SK-N-SH (cell line): ENCODE results near the gene UBXN6. TPM values are rescaled to one million over a fixed set of nuclear protein-coding genes. Genes with fewer than 3 reads are reported as not detected.

Experiments
- CTCF ChIA-PET: fragments of 300-600, 350-600 bp; formaldehyde crosslinking; extraction: SDS; loops from one replicate; lab custom pipeline; 2021; lab: Yijun Ruan, JAX
- POLR2A ChIA-PET: fragments of 350-600 bp; sonication (Branson Sonifier 250); formaldehyde crosslinking; extraction: SDS; loops from one replicate; lab custom pipeline; 2020; ENCODE audit warnings: antibody characterized with exemption, inconsistent platforms; lab: Yijun Ruan, JAX
- DNase-seq: peaks from one replicate; pipeline ENCODE4 v3.0.0; 2012
- H2AFZ ChIP-seq: fragments of 200-600 bp; sonication (generic); 2 replicates; pipeline ENCODE4 v1.8.1; 2016; ENCODE audit warnings: antibody characterized with exemption, mild to moderate bottlenecking, low read depth
- H3F3A ChIP-seq: fragments of 200-600 bp; sonication (generic); replicated peaks from 2 replicates; pipeline ENCODE3; 2016; ENCODE audit warnings: antibody characterized with exemption, mild to moderate bottlenecking; ENCODE audit not compliant: insufficient read depth
- H3K27ac ChIP-seq, 2 experiments: fragments of 200-500 bp in 1 of 2; fragments of 200-600 bp in 1 of 2; sonication (Bioruptor generic) in 1 of 2; sonication (generic), shearing (Covaris generic) in 1 of 2; 2 replicates each; pipeline versions ENCODE4 v1.5.1 to v1.6.1; 2014 to 2016; ENCODE audit warnings: low read depth in 2 of 2, inconsistent platforms in 1 of 2, low read length in 1 of 2, mild to moderate bottlenecking in 1 of 2, mixed read lengths in 1 of 2
- H3K27me3 ChIP-seq: fragments of 200-600 bp; sonication (generic), shearing (Covaris generic); 2 replicates; pipeline ENCODE4 v1.6.1; 2016; ENCODE audit warnings: mixed run types; ENCODE audit not compliant: insufficient read depth
- H3K36me3 ChIP-seq, 2 experiments: fragments of 200-500 bp in 1 of 2; fragments of 200-600 bp in 1 of 2; sonication (Bioruptor generic) in 1 of 2; sonication (generic) in 1 of 2; replicated peaks in 1 of 2; 2 replicates each; pipeline versions ENCODE3 to v1.5.1; 2014 to 2016; ENCODE audit warnings: low read length in 1 of 2, mild to moderate bottlenecking in 1 of 2; ENCODE audit not compliant: insufficient read depth in 2 of 2, control insufficient read depth in 1 of 2
- H3K4me1 ChIP-seq, 2 experiments: fragments of 200-500 bp in 1 of 2; fragments of 200-600 bp in 1 of 2; sonication (Bioruptor generic) in 1 of 2; sonication (generic), shearing (Covaris generic) in 1 of 2; 2 replicates each; pipeline versions ENCODE4 v1.5.1 to v1.6.1; 2014 to 2016; ENCODE audit warnings: low read depth in 1 of 2, low read length in 1 of 2, mixed run types in 1 of 2; ENCODE audit not compliant: insufficient read depth in 2 of 2, control insufficient read depth in 1 of 2
- H3K4me2 ChIP-seq: fragments of 200-600 bp; sonication (generic), shearing (Covaris generic); 2 replicates; pipeline ENCODE4 v1.6.1; 2017; ENCODE audit warnings: mixed run types
- H3K4me3 ChIP-seq, 2 experiments: fragments of 200-500 bp in 1 of 2; fragments of 200-600 bp in 1 of 2; sonication (Bioruptor generic) in 1 of 2; sonication (generic), shearing (Covaris generic) in 1 of 2; 2 replicates each; pipeline versions ENCODE4 v1.5.1 to v1.8.1; 2014 to 2016; ENCODE audit warnings: low read depth in 2 of 2, inconsistent platforms in 1 of 2, low read length in 1 of 2, mild to moderate bottlenecking in 1 of 2, mixed read lengths in 1 of 2, moderate library complexity in 1 of 2
- H3K79me2 ChIP-seq: fragments of 200-600 bp; sonication (generic); 2 replicates; pipeline ENCODE4 v1.8.1; 2017; ENCODE audit warnings: mild to moderate bottlenecking; ENCODE audit not compliant: insufficient read depth
- H3K9ac ChIP-seq: fragments of 200-600 bp; sonication (generic); 2 replicates; pipeline ENCODE4 v1.6.1; 2017; ENCODE audit warnings: mixed run types
- H3K9me2 ChIP-seq: fragments of 200-600 bp; sonication (generic); 2 replicates; pipeline ENCODE4 v1.6.1; 2017; ENCODE audit warnings: mixed run types
- H3K9me3 ChIP-seq: fragments of 200-600 bp; sonication (generic); 2 replicates; pipeline ENCODE4 v1.6.1; 2017; ENCODE audit warnings: mixed run types, mild to moderate bottlenecking, moderate library complexity
- H4K20me1 ChIP-seq: fragments of 200-600 bp; sonication (generic); 2 replicates; pipeline ENCODE4 v1.6.1; 2017; ENCODE audit warnings: mild to moderate bottlenecking, mixed run types; ENCODE audit not compliant: insufficient read depth
- ELF1 ChIP-seq: IDR thresholded peaks from 2 replicates; pipeline ENCODE4 v1.4.0; 2012
- EP300 ChIP-seq, 2 experiments: IDR thresholded peaks; 2 replicates each; pipeline versions ENCODE4 v1.4.0 to v1.6.1; 2012; ENCODE audit warnings: borderline replicate concordance in 1 of 2, low read depth in 1 of 2, low read length in 1 of 2
- EZH2phosphoT487 ChIP-seq: fragments of 200-600 bp; sonication (generic); IDR thresholded peaks from 2 replicates; pipeline ENCODE4 v1.6.1; 2017; ENCODE audit warnings: low read depth, mixed run types, mild to moderate bottlenecking, antibody characterized with exemption, moderate library complexity, borderline replicate concordance
- FOSL2 ChIP-seq: IDR thresholded peaks from 2 replicates; pipeline ENCODE4 v1.4.0; 2012; ENCODE audit warnings: low read depth, mild to moderate bottlenecking, moderate library complexity, borderline replicate concordance
- FOXJ3 ChIP-seq: sonication (generic); formaldehyde crosslinking; IDR thresholded peaks from 2 replicates; pipeline ENCODE4 v1.5.1; 2020; ENCODE audit warnings: mild to moderate bottlenecking, missing genetic modification reagents
- FOXM1 ChIP-seq: IDR thresholded peaks from 2 replicates; pipeline ENCODE4 v1.4.0; 2012; ENCODE audit warnings: low read depth, mild to moderate bottlenecking
- GATA2 ChIP-seq: sonication (generic); formaldehyde crosslinking; IDR thresholded peaks from 2 replicates; pipeline ENCODE4 v1.5.0; 2020; ENCODE audit warnings: mild to moderate bottlenecking, missing genetic modification reagents
- MXI1 ChIP-seq: IDR thresholded peaks from 2 replicates; pipeline ENCODE4 v1.6.1; 2012; ENCODE audit warnings: mild to moderate bottlenecking, low read depth, low read length, improper control_type of control experiment
- NFIC ChIP-seq: IDR thresholded peaks from 2 replicates; pipeline ENCODE4 v1.4.0; 2012; ENCODE audit warnings: borderline replicate concordance
- NRF1 ChIP-seq: IDR thresholded peaks from 2 replicates; pipeline ENCODE4 v1.6.1; 2012; ENCODE audit warnings: low read depth, mild to moderate bottlenecking, low read length
- POLR2AphosphoS5 ChIP-seq: IDR thresholded peaks from 2 replicates; pipeline ENCODE4 v1.6.1; 2012; ENCODE audit warnings: low read depth, low read length
- RAD21 ChIP-seq: IDR thresholded peaks from 2 replicates; pipeline ENCODE4 v1.6.1; 2012; ENCODE audit warnings: mild to moderate bottlenecking, low read length
- RFX5 ChIP-seq: IDR thresholded peaks from 2 replicates; pipeline ENCODE4 v1.6.1; 2012; ENCODE audit warnings: mild to moderate bottlenecking, improper control_type of control experiment, low read length
- RXRA ChIP-seq: IDR thresholded peaks from 2 replicates; pipeline ENCODE4 v1.4.0; 2012; ENCODE audit warnings: low read depth, mild to moderate bottlenecking, borderline replicate concordance
- SIN3A ChIP-seq: IDR thresholded peaks from 2 replicates; pipeline ENCODE4 v1.6.1; 2012; ENCODE audit warnings: low read depth, mild to moderate bottlenecking, low read length, moderate library complexity, borderline replicate concordance
- SMC3 ChIP-seq: IDR thresholded peaks from 2 replicates; pipeline ENCODE4 v1.6.1; 2012; ENCODE audit warnings: low read depth, low read length, improper control_type of control experiment
- TAF1 ChIP-seq: IDR thresholded peaks from 2 replicates; pipeline ENCODE4 v1.6.1; 2012; ENCODE audit warnings: low read depth, mild to moderate bottlenecking, low read length, moderate library complexity, borderline replicate concordance
- TCF12 ChIP-seq: IDR thresholded peaks from 2 replicates; pipeline ENCODE4 v1.4.0; 2012
- YY1 ChIP-seq: IDR thresholded peaks from 2 replicates; pipeline ENCODE4 v1.4.0; 2012; ENCODE audit warnings: low read depth, mild to moderate bottlenecking
- WGBS: methylation state at CpG from one replicate; pipeline ENCODE4 v1.1.6; 2017; ENCODE audit warnings: low lambda C conversion rate; 5-methylcytosine and 5-hydroxymethylcytosine counted together
- polyA plus RNA-seq, 3 experiments: library from polyadenylated mRNA; depleted of rRNA; stranded (reverse); fragments of >200 nt; gene quantifications; 2 replicates each; pipeline ENCODE4 v1.2.3, GENCODE V29; 2012
- TF ChIP-seq, protein P1 (sequence below): fragments of 150-350 bp; IDR thresholded peaks from 2 replicates; pipeline ENCODE4 v1.6.1; 2016; ENCODE audit warnings: mild to moderate bottlenecking, low read depth, low read length
- TF ChIP-seq, protein P2 (sequence below): IDR thresholded peaks from 2 replicates; pipeline ENCODE4 v1.4.0; 2012; ENCODE audit warnings: low read depth, borderline replicate concordance
- TF ChIP-seq, protein P3 (sequence below): fragments of 150-350 bp; IDR thresholded peaks from 2 replicates; pipeline ENCODE4 v1.6.1; 2017; ENCODE audit warnings: antibody characterized with exemption, low read length, low read depth, borderline replicate concordance

UBXN6 gene
- polyA plus RNA-seq, 1 of the 3 experiments (the other 2 are of a cell fraction), result 110 TPM

DNA sequence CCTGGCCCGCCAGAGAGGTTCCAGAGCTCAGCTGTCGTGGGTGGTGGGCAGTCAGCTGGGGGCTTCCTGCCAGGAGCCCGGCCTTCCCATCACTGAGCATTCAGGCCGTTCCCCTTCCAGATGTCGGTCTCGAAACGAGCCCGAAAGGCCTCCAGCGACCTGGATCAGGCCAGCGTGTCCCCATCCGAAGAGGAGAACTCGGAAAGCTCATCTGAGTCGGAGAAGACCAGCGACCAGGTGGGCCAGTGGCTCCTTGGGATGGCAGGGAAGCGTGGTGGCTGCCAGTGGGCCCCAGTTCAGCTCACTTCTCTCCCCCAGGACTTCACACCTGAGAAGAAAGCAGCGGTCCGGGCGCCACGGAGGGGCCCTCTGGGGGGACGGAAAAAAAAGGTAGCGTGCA is 33.9 kb upstream of the UBXN6 start:
- Histone ChIP-seq H3K4me2 (no peak overlapping the region), H3K27me3 (no peaks in the 10 kb centered on the region), H3K27ac (no peak overlapping the region), H3K79me2 (no peaks in the 10 kb centered on the region; the same call in 1 of the 2 replicates), H3K9ac (no peak overlapping the region), H3K4me3 (no peak overlapping the region), H3K36me3 (peaks cover 14 to 24% of the 10 kb centered on the region in 2 experiments), H3K9me2 (no peaks in the 10 kb centered on the region), H3K9me3 (no peaks in the 10 kb centered on the region), H3F3A (no peaks in the 10 kb centered on the region), H3K4me1 (no peaks in the 10 kb centered on the region), H4K20me1 (no peaks in the 10 kb centered on the region), H2AFZ (no peak overlapping the region)
- DNase-seq, result no peak
- ChIA-PET POLR2A (no interaction called here), CTCF (no interaction called here)
- WGBS, result 97% methylated on average over 19 of the region's 21 CpGs
- TF ChIP-seq NRF1, result no peak
- TF ChIP-seq MXI1, result no peak
- no peak for TF ChIP-seq EP300 (IDR thresholded peaks at IDR 0.05; ENCODE audit: borderline replicate concordance in 1 of 2, low read depth in 1 of 2, low read length in 1 of 2)
- TF ChIP-seq TAF1, result no peak
- no peak for TF ChIP-seq SMC3
- no peak for TF ChIP-seq YY1
- no peak for TF ChIP-seq GATA2 (CRISPR knock-in tag)
- TF ChIP-seq RFX5, result no peak
- TF ChIP-seq RXRA, result no peak
- no peak for TF ChIP-seq ELF1
- TF ChIP-seq, protein P1, sequence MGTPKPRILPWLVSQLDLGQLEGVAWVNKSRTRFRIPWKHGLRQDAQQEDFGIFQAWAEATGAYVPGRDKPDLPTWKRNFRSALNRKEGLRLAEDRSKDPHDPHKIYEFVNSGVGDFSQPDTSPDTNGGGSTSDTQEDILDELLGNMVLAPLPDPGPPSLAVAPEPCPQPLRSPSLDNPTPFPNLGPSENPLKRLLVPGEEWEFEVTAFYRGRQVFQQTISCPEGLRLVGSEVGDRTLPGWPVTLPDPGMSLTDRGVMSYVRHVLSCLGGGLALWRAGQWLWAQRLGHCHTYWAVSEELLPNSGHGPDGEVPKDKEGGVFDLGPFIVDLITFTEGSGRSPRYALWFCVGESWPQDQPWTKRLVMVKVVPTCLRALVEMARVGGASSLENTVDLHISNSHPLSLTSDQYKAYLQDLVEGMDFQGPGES, result no peak
- TF ChIP-seq FOSL2, result no peak
- TF ChIP-seq EZH2phosphoT487, result no peak

DNA sequence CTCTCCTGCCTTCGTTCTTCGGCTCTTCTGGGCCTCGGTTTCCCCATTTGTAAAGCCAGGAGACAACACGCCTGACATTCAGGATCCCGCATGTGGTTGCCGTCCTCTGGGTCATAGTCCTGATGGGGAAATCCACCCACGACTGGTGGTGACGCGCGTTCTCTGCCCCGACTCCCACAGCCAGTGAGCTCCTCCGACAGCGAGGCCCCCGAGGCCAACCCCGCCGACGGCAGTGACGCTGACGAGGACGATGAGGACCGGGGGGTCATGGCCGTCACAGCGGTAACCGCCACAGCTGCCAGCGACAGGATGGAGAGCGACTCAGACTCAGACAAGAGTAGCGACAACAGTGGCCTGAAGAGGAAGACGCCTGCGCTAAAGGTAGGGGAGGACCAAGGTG is 30.9 kb upstream of the UBXN6 start:
- ChIA-PET CTCF (no interaction called here), POLR2A (no interaction called here)
- Histone ChIP-seq H3K4me1 (no peaks in the 10 kb centered on the region), H3K27ac (no peak overlapping the region), H3K9me3 (no peaks in the 10 kb centered on the region), H3F3A (no peaks in the 10 kb centered on the region), H3K4me2 (no peak overlapping the region), H3K4me3 (no peak overlapping the region), H3K27me3 (no peaks in the 10 kb centered on the region)
- peak; percentile 4 for DNase-seq
- WGBS, result 96% methylated on average over 29 of the region's 29 CpGs
- TF ChIP-seq NFIC (no peak), FOSL2 (no peak), POLR2AphosphoS5 (no peak), RAD21 (no peak), TCF12 (no peak), RFX5 (no peak), YY1 (no peak), FOXM1 (no peak), NRF1 (no peak), ELF1 (no peak), FOXJ3 (CRISPR knock-in tag) (no peak), RXRA (no peak), SIN3A (no peak)
- TF ChIP-seq, protein P2, sequence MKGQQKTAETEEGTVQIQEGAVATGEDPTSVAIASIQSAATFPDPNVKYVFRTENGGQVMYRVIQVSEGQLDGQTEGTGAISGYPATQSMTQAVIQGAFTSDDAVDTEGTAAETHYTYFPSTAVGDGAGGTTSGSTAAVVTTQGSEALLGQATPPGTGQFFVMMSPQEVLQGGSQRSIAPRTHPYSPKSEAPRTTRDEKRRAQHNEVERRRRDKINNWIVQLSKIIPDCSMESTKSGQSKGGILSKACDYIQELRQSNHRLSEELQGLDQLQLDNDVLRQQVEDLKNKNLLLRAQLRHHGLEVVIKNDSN, result no peak
- TF ChIP-seq, protein P3, sequence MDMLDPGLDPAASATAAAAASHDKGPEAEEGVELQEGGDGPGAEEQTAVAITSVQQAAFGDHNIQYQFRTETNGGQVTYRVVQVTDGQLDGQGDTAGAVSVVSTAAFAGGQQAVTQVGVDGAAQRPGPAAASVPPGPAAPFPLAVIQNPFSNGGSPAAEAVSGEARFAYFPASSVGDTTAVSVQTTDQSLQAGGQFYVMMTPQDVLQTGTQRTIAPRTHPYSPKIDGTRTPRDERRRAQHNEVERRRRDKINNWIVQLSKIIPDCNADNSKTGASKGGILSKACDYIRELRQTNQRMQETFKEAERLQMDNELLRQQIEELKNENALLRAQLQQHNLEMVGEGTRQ, result no peak
- TF ChIP-seq, all 33 proteins: peak for 0
- Histone ChIP-seq H3K9me2 (no peaks in the 10 kb centered on the region), H3K36me3 (peaks cover 11 to 14% of the 10 kb centered on the region in 2 experiments), H3K79me2 (peaks cover under 1% of the 10 kb centered on the region; the same call in 1 of the 2 replicates), H3K9ac (no peak overlapping the region), H2AFZ (no peak overlapping the region), H4K20me1 (no peaks in the 10 kb centered on the region)
